H9 (cell line): ENCODE measurements around the gene CORO2B. TPM values are rescaled to one million over a fixed set of nuclear protein-coding genes. Genes with fewer than 3 reads are reported as not detected.

Experiments
- DNase-seq: peaks from one replicate; pipeline ENCODE4 v3.0.0-alpha.2; 2017
- H2AFZ ChIP-seq: one replicate; pipeline ENCODE4 v1.6.1; 2013; ENCODE audit warnings: mild to moderate bottlenecking, low read length, control low read depth, moderate library complexity
- H2AK5ac ChIP-seq: 2 replicates; pipeline ENCODE4 v1.6.1; 2013; ENCODE audit warnings: low read length, control low read depth, mixed read lengths; ENCODE audit not compliant: insufficient read length
- H2BK120ac ChIP-seq: one replicate; pipeline ENCODE4 v1.6.1; 2013; ENCODE audit warnings: low read depth, mild to moderate bottlenecking, low read length, control low read depth, inconsistent platforms; ENCODE audit not compliant: poor library complexity, severe bottlenecking
- H2BK12ac ChIP-seq: 2 replicates; pipeline ENCODE4 v1.6.1; 2013; ENCODE audit warnings: low read length, control low read depth, mixed read lengths, low read depth; ENCODE audit not compliant: insufficient read length
- H2BK15ac ChIP-seq: 2 replicates; pipeline ENCODE4 v1.6.1; 2013; ENCODE audit warnings: low read depth, low read length, control low read depth
- H2BK20ac ChIP-seq: one replicate; pipeline ENCODE4 v1.6.1; 2013; ENCODE audit warnings: low read depth, mild to moderate bottlenecking, low read length, control low read depth, inconsistent platforms; ENCODE audit not compliant: poor library complexity, severe bottlenecking
- H2BK5ac ChIP-seq: 2 replicates; pipeline ENCODE4 v1.6.1; 2013; ENCODE audit warnings: low read length, control low read depth, mixed read lengths; ENCODE audit not compliant: insufficient read length
- H3K14ac ChIP-seq: 2 replicates; pipeline ENCODE4 v1.6.1; 2013; ENCODE audit warnings: low read length, control low read depth; ENCODE audit not compliant: insufficient read depth
- H3K18ac ChIP-seq: 2 replicates; pipeline ENCODE4 v1.6.1; 2013; ENCODE audit warnings: low read depth, mild to moderate bottlenecking, mixed read lengths, low read length, control low read depth; ENCODE audit not compliant: insufficient read length
- H3K23ac ChIP-seq: 2 replicates; pipeline ENCODE4 v1.6.1; 2013; ENCODE audit warnings: low read length, control low read depth, mixed read lengths, low read depth; ENCODE audit not compliant: insufficient read length
- H3K23me2 ChIP-seq: 2 replicates; pipeline ENCODE4 v1.6.1; 2013; ENCODE audit warnings: low read depth, mild to moderate bottlenecking, mixed read lengths, low read length, control low read depth; ENCODE audit not compliant: insufficient read length, poor library complexity, severe bottlenecking
- H3K27ac ChIP-seq: 2 replicates; pipeline ENCODE4 v1.5.1; 2013; ENCODE audit warnings: low read length, control low read depth, mixed read lengths, low read depth; ENCODE audit not compliant: insufficient read length
- H3K27me3 ChIP-seq: 2 replicates; pipeline ENCODE4 v1.6.1; 2013; ENCODE audit warnings: low read length, control low read depth, inconsistent platforms; ENCODE audit not compliant: insufficient read depth
- H3K4ac ChIP-seq: 2 replicates; pipeline ENCODE4 v1.6.1; 2013; ENCODE audit warnings: low read depth, mild to moderate bottlenecking, control low read depth, inconsistent platforms, low read length, moderate library complexity
- H3K4me1 ChIP-seq: 2 replicates; pipeline ENCODE4 v1.6.1; 2013; ENCODE audit warnings: low read length, control low read depth, inconsistent platforms; ENCODE audit not compliant: insufficient read depth
- H3K4me2 ChIP-seq: 2 replicates; pipeline ENCODE4 v1.6.1; 2013; ENCODE audit warnings: low read length, control low read depth, mixed read lengths; ENCODE audit not compliant: insufficient read length, insufficient read depth
- H3K56ac ChIP-seq: 2 replicates; pipeline ENCODE4 v1.6.1; 2013; ENCODE audit warnings: low read depth, mild to moderate bottlenecking, mixed read lengths, low read length, control low read depth; ENCODE audit not compliant: insufficient read length
- H3K79me1 ChIP-seq: 2 replicates; pipeline ENCODE4 v1.6.1; 2013; ENCODE audit warnings: low read depth, mild to moderate bottlenecking, moderate library complexity, low read length, control low read depth, inconsistent platforms; ENCODE audit not compliant: insufficient read depth, poor library complexity, severe bottlenecking
- H3K79me2 ChIP-seq: 2 replicates; pipeline ENCODE4 v1.6.1; 2013; ENCODE audit warnings: low read length, control low read depth, inconsistent platforms; ENCODE audit not compliant: insufficient read depth
- H3K9ac ChIP-seq: 2 replicates; pipeline ENCODE4 v1.6.1; 2013; ENCODE audit warnings: low read length, control low read depth, mixed read lengths; ENCODE audit not compliant: insufficient read length; ENCODE audit errors: extremely low read depth
- H3K9me3 ChIP-seq: one replicate; pipeline ENCODE4 v1.6.1; 2013; ENCODE audit warnings: low read depth, low read length, inconsistent platforms; ENCODE audit not compliant: control insufficient read depth
- H3T11ph ChIP-seq: one replicate; pipeline ENCODE4 v1.6.1; 2013; ENCODE audit warnings: mild to moderate bottlenecking, low read length, control low read depth, inconsistent platforms
- H4K20me1 ChIP-seq: one replicate; pipeline ENCODE4 v1.6.1; 2013; ENCODE audit not compliant: control insufficient read depth, insufficient read length, insufficient read depth
- H4K5ac ChIP-seq: 2 replicates; pipeline ENCODE4 v1.6.1; 2013; ENCODE audit warnings: low read depth, mild to moderate bottlenecking, mixed read lengths, low read length, control low read depth; ENCODE audit not compliant: insufficient read length
- H4K8ac ChIP-seq: replicated peaks from 2 replicates; pipeline ENCODE4 v1.6.1; 2013; ENCODE audit warnings: low read length, control low read depth, mixed read lengths, low read depth; ENCODE audit not compliant: insufficient read length
- H4K91ac ChIP-seq: 2 replicates; pipeline ENCODE4 v1.6.1; 2013; ENCODE audit warnings: low read depth, mild to moderate bottlenecking, moderate library complexity, mixed read lengths, low read length, control low read depth; ENCODE audit not compliant: insufficient read length
- H3K27ac Mint-ChIP-seq, 3 experiments: 2 replicates in 2 of 3; 3 replicates in 1 of 3; pipeline ENCODE4 v1.8.0; 2020 to 2021; ENCODE audit warnings: mixed read lengths in 3 of 3, mild to moderate bottlenecking in 1 of 3, moderate library complexity in 1 of 3
- H3K27me3 Mint-ChIP-seq: 2 replicates; pipeline ENCODE4 v1.8.0; 2021; ENCODE audit warnings: low read depth, mild to moderate bottlenecking, moderate library complexity, mixed read lengths
- H3K36me3 Mint-ChIP-seq, 3 experiments: 2 replicates in 2 of 3; 3 replicates in 1 of 3; pipeline ENCODE4 v1.8.0; 2020 to 2021; ENCODE audit warnings: low read depth in 3 of 3, mixed read lengths in 3 of 3; ENCODE audit not compliant: insufficient read depth in 1 of 3
- H3K4me1 Mint-ChIP-seq, 2 experiments: 2 replicates each; pipeline ENCODE4 v1.8.0; 2020; ENCODE audit warnings: mixed read lengths in 2 of 2
- H3K4me3 Mint-ChIP-seq, 2 experiments: 2 replicates in 1 of 2; 3 replicates in 1 of 2; pipeline ENCODE4 v1.8.0; 2020 to 2021; ENCODE audit warnings: mild to moderate bottlenecking in 2 of 2, mixed read lengths in 2 of 2, moderate library complexity in 1 of 2
- H3K9me3 Mint-ChIP-seq, 2 experiments: 2 replicates in 1 of 2; 3 replicates in 1 of 2; pipeline ENCODE4 v1.8.0; 2020; ENCODE audit warnings: mild to moderate bottlenecking in 2 of 2, mixed read lengths in 2 of 2, moderate library complexity in 1 of 2
- WGBS: extraction: QIAGEN DNeasy Blood & Tissue Kit; methylation state at CpG from one replicate; pipeline ENCODE4 v1.1.7; 2013; ENCODE audit warnings: missing lambda C conversion rate, low lambda C conversion rate, mixed read lengths; ENCODE audit not compliant: insufficient read length; ENCODE audit errors: extremely low coverage; 5-methylcytosine and 5-hydroxymethylcytosine counted together
- total RNA-seq: library from RNA; stranded (reverse); gene quantifications from 2 replicates; pipeline ENCODE4 v1.2.1, GENCODE V29; 2021
- TF ChIP-seq, protein P1 (sequence below): fragments of 200-600 bp; sonication (generic); conservative IDR thresholded peaks from 3 replicates; pipeline ENCODE4 v1.8.0; 2021; ENCODE audit warnings: antibody characterized with exemption, mild to moderate bottlenecking

CORO2B gene
- total RNA-seq, 1 experiment from 2014 or later: 3.1 TPM

GRCh38 chr15:68595761-68596160 is 17.0 kb downstream of the CORO2B start:
- H2BK12ac ChIP-seq: no peak overlapping the region
- H3K79me1 ChIP-seq: no peaks in the 10 kb centered on the region
- H2BK20ac ChIP-seq: no peak overlapping the region
- WGBS: no CpG with 5 or more reads among the region's 17 CpGs
- no peak overlapping the region for H2AFZ ChIP-seq
- H3K4me1 ChIP-seq: peaks cover 13% of the 10 kb centered on the region
- no peaks in the 10 kb centered on the region for H3K27me3 ChIP-seq
- H2BK15ac ChIP-seq: no peak overlapping the region
- H4K5ac ChIP-seq: no peak overlapping the region
- Mint-ChIP-seq H3K36me3 (no peaks in the 10 kb centered on the region), H3K4me1 (peaks cover 54 to 58% of the 10 kb centered on the region in 2 experiments), H3K4me3 (no peak overlapping the region), H3K27me3 (peaks cover 10% of the 10 kb centered on the region), H3K27ac (peak overlapping the region in 1 of 3 experiments; percentile 42; a peak in 2 of 7 replicates), H3K9me3 (no peaks in the 10 kb centered on the region; a peak in 1 of 5 replicates)
- no peak overlapping the region for H3K4ac ChIP-seq
- TF ChIP-seq, protein P1, sequence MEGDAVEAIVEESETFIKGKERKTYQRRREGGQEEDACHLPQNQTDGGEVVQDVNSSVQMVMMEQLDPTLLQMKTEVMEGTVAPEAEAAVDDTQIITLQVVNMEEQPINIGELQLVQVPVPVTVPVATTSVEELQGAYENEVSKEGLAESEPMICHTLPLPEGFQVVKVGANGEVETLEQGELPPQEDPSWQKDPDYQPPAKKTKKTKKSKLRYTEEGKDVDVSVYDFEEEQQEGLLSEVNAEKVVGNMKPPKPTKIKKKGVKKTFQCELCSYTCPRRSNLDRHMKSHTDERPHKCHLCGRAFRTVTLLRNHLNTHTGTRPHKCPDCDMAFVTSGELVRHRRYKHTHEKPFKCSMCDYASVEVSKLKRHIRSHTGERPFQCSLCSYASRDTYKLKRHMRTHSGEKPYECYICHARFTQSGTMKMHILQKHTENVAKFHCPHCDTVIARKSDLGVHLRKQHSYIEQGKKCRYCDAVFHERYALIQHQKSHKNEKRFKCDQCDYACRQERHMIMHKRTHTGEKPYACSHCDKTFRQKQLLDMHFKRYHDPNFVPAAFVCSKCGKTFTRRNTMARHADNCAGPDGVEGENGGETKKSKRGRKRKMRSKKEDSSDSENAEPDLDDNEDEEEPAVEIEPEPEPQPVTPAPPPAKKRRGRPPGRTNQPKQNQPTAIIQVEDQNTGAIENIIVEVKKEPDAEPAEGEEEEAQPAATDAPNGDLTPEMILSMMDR: no peak
- no peak overlapping the region for H3K23ac ChIP-seq
- H4K8ac ChIP-seq: no peak overlapping the region
- H3K9me3 ChIP-seq: no peaks in the 10 kb centered on the region
- no peaks in the 10 kb centered on the region; the same call in 1 of the 2 replicates for H3K79me2 ChIP-seq
- H4K91ac ChIP-seq: no peak overlapping the region
- no peak overlapping the region for H3K18ac ChIP-seq
- H3K56ac ChIP-seq: no peak overlapping the region
- no peaks in the 10 kb centered on the region for H4K20me1 ChIP-seq
- H3K4me2 ChIP-seq: no peak overlapping the region
- no peak overlapping the region for H3K9ac ChIP-seq
- no peak overlapping the region for H3K27ac ChIP-seq
- no peak for DNase-seq
- peaks cover 2% of the 10 kb centered on the region for H3K23me2 ChIP-seq
- peak overlapping the region; percentile 39; the same call in 1 of the 2 replicates for H3K14ac ChIP-seq
- no peak overlapping the region for H2AK5ac ChIP-seq
- no peak overlapping the region for H3T11ph ChIP-seq
- no peak overlapping the region for H2BK120ac ChIP-seq
- H2BK5ac ChIP-seq: no peak overlapping the region
